Stimulated activated naive B cell treated with anti-CD40 and anti-IgM and Interleukin-4, amounts not matched to agents 10 μg/mL and 1 μg/mL and 100 μg/mL, for 72 hours (primary cell): ENCODE measurements around the gene ERAP2.

Experiments used
- ATAC-seq, 2 donors: fragments of 150-1000 bp; cut with Tn5 transposase; replicated peaks; 2 replicates each; pipeline ENCODE4 v1.10.0; 2021; ENCODE audit warnings: moderate library complexity in 1 of 2
- DNase-seq: peaks from one replicate; pipeline ENCODE4 v3.0.0; 2021
- H3K27ac Mint-ChIP-seq: one replicate; pipeline ENCODE4 v1.8.0; 2022; ENCODE audit warnings: mild to moderate bottlenecking, mixed read lengths
- H3K27me3 Mint-ChIP-seq, 2 donors: one replicate each; pipeline ENCODE4 v1.8.0; 2022; ENCODE audit warnings: mixed read lengths in 2 of 2
- H3K36me3 Mint-ChIP-seq, 2 donors: one replicate each; pipeline ENCODE4 v1.8.0; 2022; ENCODE audit warnings: mixed read lengths in 2 of 2, mild to moderate bottlenecking in 1 of 2
- H3K4me1 Mint-ChIP-seq, 2 donors: one replicate each; pipeline ENCODE4 v1.8.0; 2022; ENCODE audit warnings: mixed read lengths in 2 of 2, mild to moderate bottlenecking in 1 of 2
- H3K4me3 Mint-ChIP-seq, 2 donors: one replicate each; pipeline ENCODE4 v1.8.0; 2022; ENCODE audit warnings: mild to moderate bottlenecking in 2 of 2, mixed read lengths in 2 of 2, moderate library complexity in 1 of 2
- H3K9me3 Mint-ChIP-seq, 2 donors: one replicate each; pipeline ENCODE4 v1.8.0; 2022; ENCODE audit warnings: mixed read lengths in 2 of 2, mild to moderate bottlenecking in 1 of 2

The ERAP2 gene

DNA sequence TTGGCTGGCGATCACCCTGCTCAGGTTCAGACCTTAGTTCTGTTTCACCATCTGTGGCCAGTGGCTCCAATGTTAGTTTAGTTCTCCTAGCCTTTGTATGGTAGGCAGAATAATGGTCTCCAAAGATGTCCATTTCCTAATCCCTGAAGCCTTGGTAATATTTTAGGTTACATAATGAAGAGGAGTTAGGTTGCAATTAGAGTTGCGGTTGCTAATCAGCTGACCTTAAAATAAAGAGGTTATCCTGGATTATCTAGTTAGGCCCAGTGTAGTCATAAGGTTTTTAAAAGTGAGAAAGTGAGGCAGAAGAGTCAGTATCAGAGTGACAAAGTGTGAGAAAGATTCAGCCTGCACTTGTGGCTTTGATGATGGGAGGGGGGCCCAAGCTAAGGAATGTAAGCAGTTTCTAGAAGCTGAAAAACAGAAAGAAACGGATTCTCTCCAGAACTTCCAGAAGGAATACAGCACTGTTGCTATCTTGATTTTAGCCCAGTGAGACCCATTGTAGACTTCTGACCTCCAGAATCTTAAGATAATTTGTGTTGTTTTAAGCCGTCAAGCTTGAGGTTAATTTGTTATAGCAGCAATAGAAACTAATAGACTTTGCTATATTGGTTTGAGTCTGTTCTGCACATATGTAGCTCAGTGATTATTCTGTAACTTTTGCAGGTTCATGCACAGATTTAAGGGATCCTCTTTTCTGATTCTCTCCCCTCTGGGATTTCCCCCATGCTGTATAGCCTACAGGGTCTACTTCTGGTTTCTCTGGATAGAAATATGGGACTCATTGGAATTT, 81.2 kb downstream of the ERAP2 start:
- Mint-ChIP-seq H3K4me3 (peak overlapping the region; percentile 69 to 75), H3K36me3 (peaks cover 10 to 18% of the 10 kb centered on the region in 2 donors), H3K27me3 (no peaks in the 10 kb centered on the region), H3K27ac (peak overlapping the region; percentile 77), H3K9me3 (peaks cover 0 to 2% of the 10 kb centered on the region in 2 donors), H3K4me1 (peaks cover 36 to 67% of the 10 kb centered on the region in 2 donors)
- no peak for DNase-seq
- ATAC-seq = peak; percentile 68 to 70

DNA sequence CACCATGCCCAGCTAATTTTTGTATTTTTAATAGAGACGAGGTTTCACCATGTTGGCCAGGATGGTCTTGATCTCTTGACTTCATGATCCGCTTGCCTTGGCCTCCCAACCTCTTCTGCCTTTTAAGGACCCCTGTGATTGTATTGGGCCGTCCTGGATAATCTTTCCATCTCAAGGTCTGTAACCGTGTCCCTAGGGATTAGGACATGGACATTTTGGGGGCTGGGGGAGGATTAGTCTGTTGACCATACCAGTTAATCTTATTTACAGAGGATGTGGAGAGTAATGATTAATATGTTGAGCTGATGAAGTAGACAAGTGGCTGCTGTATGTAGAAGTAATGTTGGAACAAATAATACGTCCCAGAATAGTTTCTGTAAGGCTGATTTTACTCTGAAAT, 82.7 kb downstream of the ERAP2 start:
- ATAC-seq (no peak), DNase-seq (no peak)
- Mint-ChIP-seq H3K4me1 (peaks cover 39 to 66% of the 10 kb centered on the region in 2 donors), H3K27me3 (no peaks in the 10 kb centered on the region), H3K4me3 (peak overlapping the region; percentile 69 to 75), H3K27ac (peak overlapping the region; percentile 91), H3K9me3 (peaks cover 0 to 2% of the 10 kb centered on the region in 2 donors), H3K36me3 (peaks cover 13 to 21% of the 10 kb centered on the region in 2 donors)

DNA sequence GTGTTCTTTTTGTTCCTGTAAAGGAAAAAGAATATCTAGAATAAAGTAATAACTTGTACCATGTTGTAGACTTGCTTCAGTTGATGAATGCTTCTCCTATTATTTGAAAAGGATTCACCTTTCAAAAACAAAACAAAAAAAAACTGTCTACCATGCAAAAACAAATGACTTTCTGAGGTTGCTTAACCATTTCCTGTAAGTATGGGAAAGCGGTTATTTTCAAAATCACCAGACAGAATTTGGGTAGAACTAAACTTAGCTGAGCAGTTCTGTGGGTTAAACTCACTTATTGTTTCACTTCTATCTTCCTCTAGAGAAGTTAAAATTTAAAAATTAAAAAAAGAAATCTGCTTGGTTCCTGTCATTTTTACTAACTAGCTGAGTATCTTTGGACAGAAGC, 84.8 kb downstream of the ERAP2 start:
- peaks cover 0 to 3% of the 10 kb centered on the region in 2 donors for H3K9me3 Mint-ChIP-seq
- no peak overlapping the region for H3K27ac Mint-ChIP-seq
- DNase-seq (no peak), ATAC-seq (peak; percentile 51 to 64)
- no peak overlapping the region for H3K4me3 Mint-ChIP-seq
- no peaks in the 10 kb centered on the region for H3K27me3 Mint-ChIP-seq
- peaks cover 39 to 61% of the 10 kb centered on the region in 2 donors for H3K4me1 Mint-ChIP-seq
- peaks cover 16 to 25% of the 10 kb centered on the region in 2 donors for H3K36me3 Mint-ChIP-seq

DNA sequence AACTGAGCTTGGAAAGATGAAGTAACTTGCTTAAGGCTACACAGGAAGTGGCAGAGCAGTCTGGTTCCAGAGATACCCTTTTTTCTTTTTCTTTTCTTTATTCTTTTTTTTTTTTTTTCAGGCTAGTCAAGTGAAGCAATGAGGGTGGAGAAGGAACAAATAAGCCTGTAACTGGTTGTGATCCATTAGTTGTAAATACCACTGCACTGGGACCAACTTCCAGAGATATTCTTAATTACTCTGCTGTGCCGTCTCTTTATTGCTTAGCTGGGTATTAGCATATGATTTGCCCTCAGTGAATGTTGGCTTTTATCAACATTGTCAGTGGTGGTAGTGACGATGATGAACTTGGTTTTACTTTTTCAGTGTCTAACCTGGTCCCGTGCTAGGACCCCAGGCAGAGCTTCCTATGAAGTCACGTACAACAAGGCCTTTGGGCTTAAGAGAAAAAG, 86.3 kb downstream of the ERAP2 start:
- no peak for ATAC-seq
- Mint-ChIP-seq H3K4me3 (peak overlapping the region; percentile 25 to 53), H3K4me1 (peaks cover 29 to 48% of the 10 kb centered on the region in 2 donors), H3K9me3 (peaks cover 0 to 1% of the 10 kb centered on the region in 2 donors), H3K27me3 (no peaks in the 10 kb centered on the region), H3K36me3 (peaks cover 9 to 23% of the 10 kb centered on the region in 2 donors), H3K27ac (peak overlapping the region; percentile 86)
- DNase-seq = no peak

DNA sequence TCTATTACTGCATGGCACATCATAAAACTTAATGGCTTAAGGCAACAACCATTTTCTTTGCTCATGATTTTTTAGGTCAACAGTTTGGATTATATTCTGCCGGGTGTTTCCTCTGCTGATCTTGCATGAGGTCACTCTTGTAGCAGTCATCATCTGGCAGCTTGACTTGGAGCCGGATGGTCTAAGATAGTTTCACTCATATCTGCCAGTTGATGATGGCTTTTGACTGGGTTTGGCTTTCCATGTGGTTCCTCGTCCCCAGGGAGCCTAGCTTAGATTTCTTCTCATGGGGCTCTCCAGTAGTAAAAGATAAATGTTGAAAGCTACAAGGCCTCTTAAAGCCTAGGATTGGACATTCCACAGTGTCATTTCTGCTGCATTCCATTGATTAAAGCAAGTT, 87.0 kb downstream of the ERAP2 start:
- H3K4me1 Mint-ChIP-seq = peaks cover 25 to 48% of the 10 kb centered on the region in 2 donors
- H3K9me3 Mint-ChIP-seq = peaks cover 0 to 1% of the 10 kb centered on the region in 2 donors
- ATAC-seq (peak; percentile 66 to 86), DNase-seq (no peak)
- H3K36me3 Mint-ChIP-seq = peaks cover 9 to 23% of the 10 kb centered on the region in 2 donors
- no peak overlapping the region for H3K27ac Mint-ChIP-seq
- peak overlapping the region in 1 of 2 donors; percentile 4 for H3K4me3 Mint-ChIP-seq
- H3K27me3 Mint-ChIP-seq = no peaks in the 10 kb centered on the region

DNA sequence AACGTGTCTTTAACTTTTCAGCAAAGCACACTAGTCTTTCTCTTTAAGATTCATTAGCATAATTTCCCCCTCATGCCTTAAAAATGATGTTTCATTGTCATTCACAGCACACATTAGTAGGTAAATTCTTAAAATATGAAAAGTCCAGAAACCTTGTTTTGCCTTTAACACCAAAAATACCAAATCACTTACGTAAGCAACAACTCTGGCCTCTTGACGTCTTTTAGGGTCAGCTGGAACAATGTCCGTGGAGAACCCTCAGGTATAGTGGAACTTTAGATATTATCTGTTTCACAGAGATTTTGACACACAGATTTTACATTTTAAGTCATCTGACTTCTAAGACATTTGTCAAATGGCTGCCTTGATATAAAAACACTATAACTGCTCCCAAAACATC, 90.5 kb downstream of the ERAP2 start:
- ATAC-seq (no peak), DNase-seq (no peak)
- Mint-ChIP-seq H3K27ac (no peak overlapping the region), H3K9me3 (peaks cover 0 to 1% of the 10 kb centered on the region in 2 donors), H3K4me3 (no peak overlapping the region), H3K27me3 (no peaks in the 10 kb centered on the region), H3K4me1 (peaks cover 33 to 66% of the 10 kb centered on the region in 2 donors), H3K36me3 (peaks cover 9 to 27% of the 10 kb centered on the region in 2 donors)

DNA sequence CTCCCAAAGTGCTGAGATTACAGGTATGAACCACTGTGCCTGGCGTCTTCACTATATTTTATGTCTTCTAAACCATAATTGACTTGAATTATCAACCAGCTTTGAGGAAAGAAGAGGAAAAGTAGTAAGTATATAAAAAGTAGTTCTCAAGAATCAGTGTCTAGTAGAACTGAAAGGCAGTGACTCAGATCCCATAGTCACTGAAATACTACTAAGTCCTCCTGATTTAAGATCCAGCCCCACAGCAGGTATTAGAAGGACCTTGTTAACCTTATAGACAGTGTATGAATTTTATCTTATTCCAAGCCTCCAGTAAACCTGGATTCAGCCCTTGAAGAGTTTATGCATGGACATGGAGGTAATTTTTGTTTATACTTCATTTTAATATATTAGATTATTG, 91.1 kb downstream of the ERAP2 start:
- ATAC-seq (no peak), DNase-seq (no peak)
- peaks cover 0 to 2% of the 10 kb centered on the region in 2 donors for H3K9me3 Mint-ChIP-seq
- H3K4me3 Mint-ChIP-seq = no peak overlapping the region
- H3K27ac Mint-ChIP-seq = no peak overlapping the region
- H3K36me3 Mint-ChIP-seq = peaks cover 10 to 30% of the 10 kb centered on the region in 2 donors
- H3K27me3 Mint-ChIP-seq = no peaks in the 10 kb centered on the region
- peaks cover 33 to 66% of the 10 kb centered on the region in 2 donors for H3K4me1 Mint-ChIP-seq

DNA sequence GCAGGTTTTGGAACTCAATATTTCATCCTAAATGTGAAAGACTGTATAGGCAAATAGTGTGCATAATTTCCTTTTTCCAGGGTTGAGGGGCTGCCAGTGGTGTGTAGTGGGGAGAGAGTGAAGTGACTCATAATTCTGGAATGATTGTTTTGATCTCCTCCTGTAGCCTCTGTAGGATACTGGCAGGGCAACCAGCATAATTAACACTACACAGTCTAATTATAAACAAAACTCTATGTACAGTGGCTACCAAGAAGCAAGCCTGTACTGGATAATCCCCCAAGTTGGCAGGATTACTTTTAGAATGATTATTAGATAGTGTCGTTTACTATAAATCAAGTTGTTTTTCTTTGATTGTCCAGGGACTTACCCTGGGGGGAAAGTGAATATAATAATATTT, 91.8 kb downstream of the ERAP2 start:
- ATAC-seq (no peak), DNase-seq (no peak)
- peaks cover 36 to 66% of the 10 kb centered on the region in 2 donors for H3K4me1 Mint-ChIP-seq
- H3K27ac Mint-ChIP-seq = no peak overlapping the region
- H3K36me3 Mint-ChIP-seq = peaks cover 17 to 36% of the 10 kb centered on the region in 2 donors
- no peak overlapping the region for H3K4me3 Mint-ChIP-seq
- H3K9me3 Mint-ChIP-seq = peaks cover 0 to 3% of the 10 kb centered on the region in 2 donors
- no peaks in the 10 kb centered on the region for H3K27me3 Mint-ChIP-seq

DNA sequence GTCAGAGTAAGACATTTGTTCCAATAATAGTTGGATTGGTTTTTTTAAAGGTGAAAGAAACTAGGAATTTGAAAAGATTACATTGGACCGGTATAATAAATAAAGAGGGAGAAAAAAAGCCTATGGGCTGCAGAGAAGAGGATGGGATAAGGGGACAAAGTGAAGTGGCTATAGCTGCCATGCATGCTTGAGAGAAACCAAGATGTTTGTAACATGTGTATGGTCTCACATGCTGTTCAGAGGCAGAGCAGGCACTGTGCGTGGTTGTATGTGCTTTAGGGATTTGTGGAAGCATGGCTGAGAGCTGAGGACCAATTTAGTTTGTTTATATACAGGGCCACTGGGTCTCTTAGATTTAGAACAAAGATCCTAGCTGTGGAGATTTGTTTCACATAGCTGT, 92.3 kb downstream of the ERAP2 start:
- no peak for ATAC-seq
- no peak overlapping the region for H3K27ac Mint-ChIP-seq
- peaks cover 33 to 65% of the 10 kb centered on the region in 2 donors for H3K4me1 Mint-ChIP-seq
- no peak for DNase-seq
- H3K27me3 Mint-ChIP-seq = no peaks in the 10 kb centered on the region
- H3K36me3 Mint-ChIP-seq = peaks cover 17 to 36% of the 10 kb centered on the region in 2 donors
- peaks cover 0 to 3% of the 10 kb centered on the region in 2 donors for H3K9me3 Mint-ChIP-seq
- no peak overlapping the region for H3K4me3 Mint-ChIP-seq
